ENCODE results near the gene ABCC12. TPM values are rescaled to one million over a fixed set of nuclear protein-coding genes. Genes with fewer than 3 reads are reported as not detected.

ABCC12 gene
- total RNA-seq, 2 experiments from 2014 or later = not detected

GRCh38 chr16:48150707-48151106 lies 5.1 kb downstream of the ABCC12 start:
- CTCF ChIA-PET = interaction anchor here (1.0 kb wide), 1 partner anchor 14 kb away, joined by 3 read pairs; no protein-coding TSS in a partner anchor
- Mint-ChIP-seq H3K27me3 (peaks cover 23% of the 10 kb centered on the region), H3K27ac (no peak overlapping the region), H3K4me3 (no peak overlapping the region), H3K36me3 (ENCODE audit: low read depth) (no peaks in the 10 kb centered on the region), H3K4me1 (no peaks in the 10 kb centered on the region), H3K9me3 (ENCODE audit: low read depth) (peaks cover 4% of the 10 kb centered on the region)
- intact Hi-C loops (cut with DNase I, micrococcal nuclease) = loop anchor here (10.0 kb wide), 2 partner anchors 96 to 576 kb away; no protein-coding TSS in a partner anchor
- ATAC-seq = no peak
- POLR2A ChIA-PET = no interaction called here
- DNase-seq = no peak

GRCh38 chr16:48146710-48147109 lies 9.1 kb downstream of the ABCC12 start:
- CTCF ChIA-PET = no interaction called here
- POLR2A ChIA-PET = no interaction called here

DNA sequence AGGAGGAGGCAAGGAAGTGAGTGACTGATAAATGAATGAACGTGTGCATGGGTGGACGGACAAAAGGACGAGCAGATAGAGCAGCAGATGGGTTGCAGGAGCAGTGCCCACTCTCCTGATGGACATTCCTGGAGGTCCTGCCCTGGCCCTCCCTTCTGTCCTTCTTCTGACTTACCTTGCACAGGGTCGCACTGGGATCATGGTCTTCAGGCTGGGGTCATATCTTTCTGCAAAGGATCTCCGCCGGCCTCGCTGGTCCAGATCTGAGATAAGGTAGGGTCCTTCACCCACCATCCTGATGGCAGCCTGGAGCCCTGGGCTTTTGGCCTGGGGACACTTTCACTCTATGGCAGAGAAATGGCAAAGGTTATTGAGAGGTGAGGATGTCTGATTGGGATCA lies 9.7 kb downstream of the ABCC12 start:
- Mint-ChIP-seq H3K27ac (no peak overlapping the region), H3K4me1 (no peaks in the 10 kb centered on the region), H3K36me3 (ENCODE audit: low read depth) (no peaks in the 10 kb centered on the region), H3K27me3 (peaks cover 14% of the 10 kb centered on the region), H3K9me3 (ENCODE audit: low read depth) (peaks cover 4% of the 10 kb centered on the region), H3K4me3 (no peak overlapping the region)
- DNase-seq (no peak), ATAC-seq (no peak)
- intact Hi-C loops (cut with DNase I, micrococcal nuclease) = no loop called here
- ChIA-PET CTCF (interaction anchor here (1.0 kb wide), 2 partner anchors 21 to 1007 kb away, joined by 4 to 5 read pairs; no protein-coding TSS in a partner anchor), POLR2A (no interaction called here)

More at GRCh38 chr16:48146710-48147109, 9.1 kb downstream of the ABCC12 start:
- intact Hi-C loops (cut with DNase I, micrococcal nuclease) = no loop called here
- Mint-ChIP-seq H3K4me3 (no peak overlapping the region), H3K4me1 (no peaks in the 10 kb centered on the region), H3K36me3 (ENCODE audit: low read depth) (no peaks in the 10 kb centered on the region), H3K27ac (no peak overlapping the region), H3K27me3 (peaks cover 12% of the 10 kb centered on the region), H3K9me3 (ENCODE audit: low read depth) (peaks cover 4% of the 10 kb centered on the region)
- DNase-seq = no peak
- ATAC-seq = no peak

- Mint-ChIP-seq H3K4me1 (no peaks in the 10 kb centered on the region), H3K9me3 (ENCODE audit: low read depth) (peaks cover 4% of the 10 kb centered on the region), H3K4me3 (no peak overlapping the region), H3K27me3 (peaks cover 11% of the 10 kb centered on the region), H3K36me3 (ENCODE audit: low read depth) (no peaks in the 10 kb centered on the region), H3K27ac (no peak overlapping the region)
- CTCF ChIA-PET = no interaction called here
- no peak for ATAC-seq
- POLR2A ChIA-PET = no interaction called here
- intact Hi-C loops (cut with DNase I, micrococcal nuclease) = no loop called here
- no peak for DNase-seq
Measured at GRCh38 chr16:48143812-48144368, 11.9 kb downstream of the ABCC12 start.

DNA sequence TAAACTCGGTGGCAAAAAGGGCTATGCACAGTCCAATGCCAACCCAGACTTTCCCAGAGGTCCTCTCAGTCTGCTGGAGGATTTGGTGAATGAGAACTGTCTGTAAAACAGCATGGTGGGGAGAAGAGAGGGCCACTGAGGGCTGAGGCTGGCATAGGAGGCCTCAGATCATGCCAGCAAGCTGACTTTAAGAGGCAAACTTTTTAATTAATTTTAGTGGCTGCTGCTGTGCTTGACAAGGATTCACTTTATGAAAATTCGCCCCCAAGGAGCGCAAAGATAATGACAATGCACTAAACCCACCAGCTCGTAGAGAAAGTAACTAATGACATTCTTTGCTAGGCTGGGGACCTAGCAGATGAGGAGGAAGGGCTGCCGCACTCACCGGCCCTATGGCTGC lies 15.0 kb downstream of the ABCC12 start:
- ATAC-seq = no peak
- ChIA-PET CTCF (no interaction called here), POLR2A (no interaction called here)
- no peaks in the 10 kb centered on the region for H3K9me3 Mint-ChIP-seq (ENCODE audit: low read depth)
- H3K27ac Mint-ChIP-seq = no peak overlapping the region
- no peak for DNase-seq
- H3K4me3 Mint-ChIP-seq = no peak overlapping the region
- no peaks in the 10 kb centered on the region for H3K36me3 Mint-ChIP-seq (ENCODE audit: low read depth)
- intact Hi-C loops (cut with DNase I, micrococcal nuclease) = no loop called here
- H3K4me1 Mint-ChIP-seq = no peaks in the 10 kb centered on the region
- peaks cover 7% of the 10 kb centered on the region for H3K27me3 Mint-ChIP-seq

DNA sequence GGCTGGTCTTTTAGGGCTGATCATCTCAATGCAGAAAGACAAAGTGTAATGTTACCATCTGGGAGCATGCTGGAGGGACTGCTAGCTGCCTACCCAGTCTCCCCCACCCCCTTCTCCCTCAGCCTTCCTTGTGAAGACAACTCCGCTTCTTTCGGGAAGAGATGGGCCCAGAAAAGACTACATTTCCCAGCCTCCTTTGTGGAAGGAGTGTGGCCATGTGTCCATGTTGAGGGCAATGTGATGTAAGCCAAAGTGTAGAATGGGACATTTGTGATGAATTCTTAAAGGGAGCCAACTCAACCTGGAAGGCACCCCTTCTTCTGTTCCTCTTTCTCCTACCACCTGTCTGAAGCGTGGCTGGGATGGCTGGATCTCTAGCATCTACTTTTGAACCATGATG lies 16.3 kb downstream of the ABCC12 start:
- no peaks in the 10 kb centered on the region for H3K9me3 Mint-ChIP-seq (ENCODE audit: low read depth)
- DNase-seq (no peak), ATAC-seq (no peak)
- peaks cover 5% of the 10 kb centered on the region for H3K27me3 Mint-ChIP-seq
- ChIA-PET CTCF (interaction anchor here (0.6 kb wide), 1 partner anchor 484 kb away, joined by 3 read pairs; no protein-coding TSS in a partner anchor), POLR2A (no interaction called here)
- H3K4me3 Mint-ChIP-seq = no peak overlapping the region
- intact Hi-C loops (cut with DNase I, micrococcal nuclease) = no loop called here
- H3K4me1 Mint-ChIP-seq = no peaks in the 10 kb centered on the region
- H3K27ac Mint-ChIP-seq = no peak overlapping the region
- H3K36me3 Mint-ChIP-seq (ENCODE audit: low read depth) = no peaks in the 10 kb centered on the region

GRCh38 chr16:48138543-48138942 lies 17.2 kb downstream of the ABCC12 start:
- ChIA-PET POLR2A (no interaction called here), CTCF (interaction anchor here (0.6 kb wide), 1 partner anchor 275 kb away, joined by 3 read pairs; no protein-coding TSS in a partner anchor)
- no peak for ATAC-seq
- H3K9me3 Mint-ChIP-seq (ENCODE audit: low read depth) = no peaks in the 10 kb centered on the region
- H3K4me1 Mint-ChIP-seq = no peaks in the 10 kb centered on the region
- H3K27ac Mint-ChIP-seq = no peak overlapping the region
- H3K4me3 Mint-ChIP-seq = no peak overlapping the region
- intact Hi-C loops (cut with DNase I, micrococcal nuclease) = no loop called here
- H3K36me3 Mint-ChIP-seq (ENCODE audit: low read depth) = no peaks in the 10 kb centered on the region
- H3K27me3 Mint-ChIP-seq = peaks cover 4% of the 10 kb centered on the region
- no peak for DNase-seq

GRCh38 chr16:48137822-48138221 lies 18.0 kb downstream of the ABCC12 start:
- no peaks in the 10 kb centered on the region for H3K36me3 Mint-ChIP-seq (ENCODE audit: low read depth)
- intact Hi-C loops (cut with DNase I, micrococcal nuclease) = no loop called here
- H3K27ac Mint-ChIP-seq = no peak overlapping the region
- no peaks in the 10 kb centered on the region for H3K4me1 Mint-ChIP-seq
- no peak overlapping the region for H3K4me3 Mint-ChIP-seq
- DNase-seq = no peak
- ChIA-PET POLR2A (no interaction called here), CTCF (no interaction called here)
- peaks cover 2% of the 10 kb centered on the region for H3K27me3 Mint-ChIP-seq
- no peaks in the 10 kb centered on the region for H3K9me3 Mint-ChIP-seq (ENCODE audit: low read depth)
- no peak for ATAC-seq

GRCh38 chr16:48136547-48137360 lies 19.0 kb downstream of the ABCC12 start:
- no peaks in the 10 kb centered on the region for H3K36me3 Mint-ChIP-seq (ENCODE audit: low read depth)
- H3K4me3 Mint-ChIP-seq = no peak overlapping the region
- ChIA-PET POLR2A (no interaction called here), CTCF (interaction anchor here (0.6 to 0.8 kb wide), 3 partner anchors 11 to 155 kb away, joined by 3 read pairs; no protein-coding TSS in a partner anchor)
- no peaks in the 10 kb centered on the region for H3K4me1 Mint-ChIP-seq
- no peak overlapping the region for H3K27ac Mint-ChIP-seq
- intact Hi-C loops (cut with DNase I, micrococcal nuclease) = no loop called here
- DNase-seq = no peak
- peaks cover 2% of the 10 kb centered on the region for H3K27me3 Mint-ChIP-seq
- ATAC-seq = no peak
- H3K9me3 Mint-ChIP-seq (ENCODE audit: low read depth) = no peaks in the 10 kb centered on the region

DNA sequence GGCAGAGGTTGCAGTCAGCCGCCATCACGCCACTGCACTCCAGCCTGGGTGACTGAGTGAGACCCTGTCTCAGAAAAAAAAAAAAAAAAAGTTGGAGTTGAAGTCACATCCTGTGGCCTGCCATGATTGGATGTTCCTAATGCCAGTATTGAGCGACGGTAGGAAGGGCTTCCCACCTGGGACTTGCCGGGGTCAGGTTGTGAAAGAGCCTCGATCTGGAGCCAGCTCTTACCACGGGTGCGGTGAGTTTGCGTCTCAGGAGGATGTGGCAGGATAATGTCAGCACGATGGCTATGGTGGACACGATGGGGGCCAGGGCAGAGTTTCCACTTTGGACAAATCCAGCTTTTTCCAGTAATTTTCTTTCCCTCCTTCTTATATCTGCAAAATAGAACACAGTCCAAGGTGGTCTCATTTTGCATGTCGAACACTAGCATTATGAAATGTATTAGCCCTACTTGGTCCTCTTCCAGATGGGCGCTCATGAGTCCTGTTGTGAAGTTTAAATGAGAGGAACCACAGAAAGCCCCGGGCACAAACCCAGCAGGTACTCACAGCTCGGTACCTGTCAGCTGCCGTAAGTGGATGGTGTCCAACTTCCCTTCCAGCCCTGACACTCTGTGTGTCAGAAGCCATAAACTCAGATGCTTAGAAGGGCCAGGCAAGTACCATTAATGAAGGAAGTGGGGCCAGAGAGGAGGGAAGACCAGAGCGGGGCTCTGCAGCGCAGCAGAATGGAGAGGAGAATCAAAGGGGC lies 22.2 kb downstream of the ABCC12 start:
- no peaks in the 10 kb centered on the region for H3K36me3 Mint-ChIP-seq (ENCODE audit: low read depth)
- H3K9me3 Mint-ChIP-seq (ENCODE audit: low read depth) = no peaks in the 10 kb centered on the region
- peaks cover 9% of the 10 kb centered on the region for H3K27me3 Mint-ChIP-seq
- no peak overlapping the region for H3K27ac Mint-ChIP-seq
- ATAC-seq (no peak), DNase-seq (no peak)
- H3K4me1 Mint-ChIP-seq = no peaks in the 10 kb centered on the region
- CTCF ChIA-PET = interaction anchor here (0.5 kb wide), 1 partner anchor 33 kb away, joined by 4 read pairs; no protein-coding TSS in a partner anchor
- H3K4me3 Mint-ChIP-seq = no peak overlapping the region
- POLR2A ChIA-PET = no interaction called here
- intact Hi-C loops (cut with DNase I, micrococcal nuclease) = no loop called here

DNA sequence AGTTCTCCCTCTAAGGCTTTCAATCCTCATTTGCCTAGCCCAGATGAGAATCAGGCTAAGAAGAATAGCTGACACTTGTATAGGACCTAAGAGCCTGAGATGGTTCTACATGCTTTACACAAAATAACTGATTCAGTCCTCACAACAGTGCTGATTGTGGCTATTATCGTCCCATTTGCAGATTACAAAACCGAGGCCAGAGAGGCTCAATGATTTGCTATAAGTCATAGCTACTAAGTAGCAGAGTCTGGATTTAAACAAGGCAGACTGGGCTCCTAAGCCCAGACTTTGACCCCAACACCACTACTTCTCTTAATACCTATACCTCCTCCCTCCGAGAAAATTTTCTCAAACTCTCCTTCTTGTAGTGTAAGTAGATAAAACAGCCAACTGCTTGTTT lies 23.1 kb downstream of the ABCC12 start:
- CTCF ChIA-PET = interaction anchor here (0.7 to 1.5 kb wide), 2 partner anchors 9 to 991 kb away, joined by 3 read pairs; no protein-coding TSS in a partner anchor
- POLR2A ChIA-PET = no interaction called here
- no peak overlapping the region for H3K4me3 Mint-ChIP-seq
- no peaks in the 10 kb centered on the region for H3K9me3 Mint-ChIP-seq (ENCODE audit: low read depth)
- no peak overlapping the region for H3K27ac Mint-ChIP-seq
- no peaks in the 10 kb centered on the region for H3K4me1 Mint-ChIP-seq
- ATAC-seq (no peak), DNase-seq (no peak)
- H3K27me3 Mint-ChIP-seq = peaks cover 9% of the 10 kb centered on the region
- intact Hi-C loops (cut with DNase I, micrococcal nuclease) = no loop called here
- no peaks in the 10 kb centered on the region for H3K36me3 Mint-ChIP-seq (ENCODE audit: low read depth)

Data from activated CD4-positive, alpha-beta T cell treated with anti-CD3 and anti-CD28 coated beads for 36 hours (primary cell).